Gastrocnemius medialis (tissue), 4 donors: ENCODE results near the gene JUP. TPM values are rescaled to one million over a fixed set of nuclear protein-coding genes. Genes with fewer than 3 reads are reported as not detected.

Experiments
- ATAC-seq, 2 donors: fragments of 150-250 bp; one replicate each; pipeline ENCODE4 v1.9.1; 2016
- DNase-seq, 2 donors: peaks; one replicate each; pipeline ENCODE4 v3.0.0-alpha.2; 2019
- H3K27ac ChIP-seq, 4 donors: fragments of 200-600 bp; sonication (generic); 1 replicate in 1 of 4; 2 replicates in 3 of 4; pipeline ENCODE4 v1.5.1; 2016 to 2018; ENCODE audit warnings: mild to moderate bottlenecking in 2 of 4, moderate library complexity in 1 of 4
- H3K27me3 ChIP-seq, 3 donors: fragments of 200-600 bp; sonication (generic) in 2 of 3; 1 replicate in 1 of 3; 2 replicates in 2 of 3; pipeline versions ENCODE4 v1.5.1 to v1.6.0; 2016 to 2019; ENCODE audit warnings: mild to moderate bottlenecking in 1 of 3, moderate library complexity in 1 of 3
- H3K36me3 ChIP-seq, 2 donors: fragments of 200-600 bp; sonication (generic) in 1 of 2; one replicate each; pipeline ENCODE4 v1.5.1; 2017 to 2018
- H3K4me1 ChIP-seq, 2 donors: fragments of 200-600 bp; sonication (generic) in 1 of 2; one replicate each; pipeline ENCODE4 v1.5.1; 2016 to 2017; ENCODE audit warnings: mild to moderate bottlenecking in 2 of 2
- H3K4me3 ChIP-seq, 4 donors: fragments of 200-600 bp; sonication (generic) in 3 of 4; 1 replicate in 1 of 4; 2 replicates in 3 of 4; pipeline ENCODE4 v1.5.1; 2016 to 2019; ENCODE audit warnings: mild to moderate bottlenecking in 2 of 4
- H3K9me3 ChIP-seq, 3 donors: fragments of 200-600 bp; sonication (generic) in 2 of 3; 1 replicate in 1 of 3; 2 replicates in 2 of 3; pipeline ENCODE4 v1.5.1; 2016 to 2019
- POLR2A ChIP-seq, 2 donors: fragments of 450-650 bp; IDR thresholded peaks; one replicate each; pipeline ENCODE4 v1.6.1; 2017; ENCODE audit warnings: antibody characterized with exemption in 2 of 2, mild to moderate bottlenecking in 2 of 2, moderate library complexity in 2 of 2
- in situ Hi-C, 4 donors: fragments of 200-750 bp; cut with MboI; loops; one replicate each; pipeline versions ENCODE4 v1.15.0 to v1.8.0; 2017; ENCODE audit warnings: low sequenced_read_pairs in 4 of 4
- intact Hi-C: fragments of 100-400 bp; cut with DNase I; formaldehyde crosslinking; loops from one replicate; pipeline ENCODE4 v1.15.1; 2023; ENCODE audit warnings: low total_unique reads
- total RNA-seq, 4 donors: library from RNA; depleted of rRNA; stranded (reverse); fragments of >200 nt; gene quantifications; one replicate each; pipeline versions ENCODE4 v1.1.0 to v1.2.3, GENCODE V29; 2016
- TF ChIP-seq, protein P1 (sequence below), 5 experiments: fragments of 450-650 bp in 3 of 5; fragments of 200-600 bp in 2 of 5; sonication (generic) in 2 of 5; IDR thresholded peaks in 4 of 5; conservative IDR thresholded peaks in 1 of 5; 1 replicate in 4 of 5; 2 replicates in 1 of 5; pipeline ENCODE4 v1.5.1; 2016 to 2019; ENCODE audit warnings: antibody characterized with exemption in 5 of 5, mild to moderate bottlenecking in 3 of 5, moderate library complexity in 3 of 5

Gene JUP
- total RNA-seq, 4 donors from 2014 or later = 88.8 to 135 (median 113) TPM

DNA sequence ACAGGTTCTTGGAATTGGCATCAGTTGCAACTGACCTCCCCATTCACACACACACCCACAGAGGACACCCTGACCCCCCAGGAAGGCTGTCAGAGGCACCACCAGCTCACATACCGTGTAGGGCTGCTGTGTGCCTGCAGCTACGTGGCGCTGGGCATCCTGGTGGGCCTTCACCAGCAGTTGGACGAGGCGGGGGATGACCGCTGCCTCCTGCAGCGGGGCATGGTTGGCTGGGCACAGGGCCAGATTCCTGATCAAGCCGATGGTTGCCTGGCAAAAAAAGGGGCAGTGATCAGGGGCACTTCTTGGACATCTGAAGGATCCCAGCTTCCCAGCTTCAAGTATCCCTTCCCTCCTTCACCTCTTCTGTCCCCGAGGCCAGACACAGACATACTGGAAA is 27.9 kb downstream of the JUP start:
- H3K27me3 ChIP-seq = no peaks in the 10 kb centered on the region
- TF ChIP-seq, protein P1, sequence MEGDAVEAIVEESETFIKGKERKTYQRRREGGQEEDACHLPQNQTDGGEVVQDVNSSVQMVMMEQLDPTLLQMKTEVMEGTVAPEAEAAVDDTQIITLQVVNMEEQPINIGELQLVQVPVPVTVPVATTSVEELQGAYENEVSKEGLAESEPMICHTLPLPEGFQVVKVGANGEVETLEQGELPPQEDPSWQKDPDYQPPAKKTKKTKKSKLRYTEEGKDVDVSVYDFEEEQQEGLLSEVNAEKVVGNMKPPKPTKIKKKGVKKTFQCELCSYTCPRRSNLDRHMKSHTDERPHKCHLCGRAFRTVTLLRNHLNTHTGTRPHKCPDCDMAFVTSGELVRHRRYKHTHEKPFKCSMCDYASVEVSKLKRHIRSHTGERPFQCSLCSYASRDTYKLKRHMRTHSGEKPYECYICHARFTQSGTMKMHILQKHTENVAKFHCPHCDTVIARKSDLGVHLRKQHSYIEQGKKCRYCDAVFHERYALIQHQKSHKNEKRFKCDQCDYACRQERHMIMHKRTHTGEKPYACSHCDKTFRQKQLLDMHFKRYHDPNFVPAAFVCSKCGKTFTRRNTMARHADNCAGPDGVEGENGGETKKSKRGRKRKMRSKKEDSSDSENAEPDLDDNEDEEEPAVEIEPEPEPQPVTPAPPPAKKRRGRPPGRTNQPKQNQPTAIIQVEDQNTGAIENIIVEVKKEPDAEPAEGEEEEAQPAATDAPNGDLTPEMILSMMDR (IDR thresholded peaks at IDR 0.05 in 4 of 5, conservative IDR thresholded peaks at IDR 0.05 in 1 of 5) = no peak
- TF ChIP-seq POLR2A (IDR thresholded peaks at IDR 0.05) = no peak
- no peaks in the 10 kb centered on the region for H3K9me3 ChIP-seq
- intact Hi-C loops = no loop called here
- no peak for DNase-seq
- no peak for ATAC-seq
- H3K27ac ChIP-seq = no peak overlapping the region
- H3K4me1 ChIP-seq = no peaks in the 10 kb centered on the region
- in situ Hi-C loops = no loop called here
- H3K4me3 ChIP-seq = no peak overlapping the region
- peaks cover 0 to 83% of the 10 kb centered on the region in 2 donors for H3K36me3 ChIP-seq

- intact Hi-C loops (no loop called here), in situ Hi-C loops (no loop called here)
- ATAC-seq (no peak), DNase-seq (no peak)
- TF ChIP-seq, protein P1 (IDR thresholded peaks at IDR 0.05 in 4 of 5, conservative IDR thresholded peaks at IDR 0.05 in 1 of 5) = no peak
- no peak for TF ChIP-seq POLR2A (IDR thresholded peaks at IDR 0.05)
- Histone ChIP-seq H3K4me1 (no peaks in the 10 kb centered on the region), H3K27me3 (no peaks in the 10 kb centered on the region), H3K4me3 (no peak overlapping the region), H3K27ac (no peak overlapping the region), H3K9me3 (no peaks in the 10 kb centered on the region), H3K36me3 (peaks cover 0 to 45% of the 10 kb centered on the region in 2 donors)
Measured at GRCh38 chr17:41754066-41754465, 32.4 kb downstream of the JUP start.

- H3K36me3 ChIP-seq = peaks cover 0 to 18% of the 10 kb centered on the region in 2 donors
- intact Hi-C loops = no loop called here
- DNase-seq = no peak
- H3K9me3 ChIP-seq = no peaks in the 10 kb centered on the region
- no peaks in the 10 kb centered on the region for H3K4me1 ChIP-seq
- ATAC-seq = no peak
- in situ Hi-C loops = no loop called here
- H3K27ac ChIP-seq = no peak overlapping the region
- H3K4me3 ChIP-seq = no peak overlapping the region
- no peaks in the 10 kb centered on the region for H3K27me3 ChIP-seq
- TF ChIP-seq POLR2A (IDR thresholded peaks at IDR 0.05) = no peak
- TF ChIP-seq, protein P1 (IDR thresholded peaks at IDR 0.05 in 4 of 5, conservative IDR thresholded peaks at IDR 0.05 in 1 of 5) = no peak
Measured at GRCh38 chr17:41751288-41751687, 35.2 kb downstream of the JUP start.

- Histone ChIP-seq H3K27me3 (no peaks in the 10 kb centered on the region), H3K4me1 (no peaks in the 10 kb centered on the region), H3K27ac (no peak overlapping the region), H3K4me3 (no peak overlapping the region), H3K9me3 (no peaks in the 10 kb centered on the region), H3K36me3 (peaks cover 0 to 14% of the 10 kb centered on the region in 2 donors)
- DNase-seq (no peak), ATAC-seq (no peak)
- intact Hi-C loops (no loop called here), in situ Hi-C loops (no loop called here)
- TF ChIP-seq, protein P1 (IDR thresholded peaks at IDR 0.05 in 4 of 5, conservative IDR thresholded peaks at IDR 0.05 in 1 of 5) = no peak
- no peak for TF ChIP-seq POLR2A (IDR thresholded peaks at IDR 0.05)
Measured at GRCh38 chr17:41750862-41751261, 35.6 kb downstream of the JUP start.

GRCh38 chr17:41748275-41748674 is 38.2 kb downstream of the JUP start:
- in situ Hi-C loops = no loop called here

More at GRCh38 chr17:41748275-41748674, 38.2 kb downstream of the JUP start:
- TF ChIP-seq, protein P1 (IDR thresholded peaks at IDR 0.05 in 4 of 5, conservative IDR thresholded peaks at IDR 0.05 in 1 of 5) = no peak
- no peaks in the 10 kb centered on the region for H3K36me3 ChIP-seq
- H3K4me1 ChIP-seq = no peaks in the 10 kb centered on the region
- H3K4me3 ChIP-seq = no peak overlapping the region
- intact Hi-C loops = no loop called here
- DNase-seq (no peak), ATAC-seq (no peak)
- no peaks in the 10 kb centered on the region for H3K9me3 ChIP-seq
- H3K27me3 ChIP-seq = no peaks in the 10 kb centered on the region
- H3K27ac ChIP-seq = no peak overlapping the region
